ENCODE results near the gene KLF16. TPM values are rescaled to one million over a fixed set of nuclear protein-coding genes. Genes with fewer than 3 reads are reported as not detected.
A peak's percentile ranks its signal among the peaks of the same experiment; 100 is the strongest.

KLF16 gene
- total and polyA plus RNA-seq, 9 of the 15 experiments (the other 6 are each of a cell fraction or from before 2014, with no cell fraction given) = 0.04 to 60.4 (median 6.8) TPM

- TF ChIP-seq EP400 (IDR thresholded peaks at IDR 0.05) (peak; percentile 58; the same call in 1 of the 2 replicates), SMARCA4 (IDR thresholded peaks at IDR 0.05) (peak; percentile 94), ZBTB17 (CRISPR knock-in tag; IDR thresholded peaks at IDR 0.05) (0 out of 2 replicates have a peak, but pooled peaks have one; percentile 13)
- TF ChIP-seq, protein P1, sequence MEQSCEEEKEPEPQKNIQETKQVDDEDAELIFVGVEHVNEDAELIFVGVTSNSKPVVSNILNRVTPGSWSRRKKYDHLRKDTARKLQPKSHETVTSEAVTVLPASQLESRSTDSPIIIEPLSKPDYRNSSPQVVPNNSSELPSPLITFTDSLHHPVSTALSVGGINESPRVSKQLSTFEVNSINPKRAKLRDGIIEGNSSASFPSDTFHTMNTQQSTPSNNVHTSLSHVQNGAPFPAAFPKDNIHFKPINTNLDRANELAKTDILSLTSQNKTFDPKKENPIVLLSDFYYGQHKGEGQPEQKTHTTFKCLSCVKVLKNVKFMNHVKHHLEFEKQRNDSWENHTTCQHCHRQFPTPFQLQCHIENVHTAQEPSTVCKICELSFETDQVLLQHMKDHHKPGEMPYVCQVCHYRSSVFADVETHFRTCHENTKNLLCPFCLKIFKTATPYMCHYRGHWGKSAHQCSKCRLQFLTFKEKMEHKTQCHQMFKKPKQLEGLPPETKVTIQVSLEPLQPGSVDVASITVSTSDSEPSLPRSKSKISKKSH (CRISPR knock-in tag; IDR thresholded peaks at IDR 0.05) = no peak
Observed at GRCh38 chr19:1836458-1837221, 26.7 kb downstream of the KLF16 start (continued).

- no peak for ATAC-seq
- in situ Hi-C loops (cut with MboI) (no loop called here), intact Hi-C loops (cut with micrococcal nuclease) (no loop called here)
- Histone ChIP-seq H3K9ac (ENCODE audit: insufficient read depth in 1 of 2, low read depth in 2 of 2, low read length in 2 of 2) (peak overlapping the region in 1 of 2 experiments; percentile 64; a peak in 2 of 4 replicates), H3K9me3 (replicated peaks; ENCODE audit: control insufficient read depth, insufficient read depth, low read depth, low read length) (no peaks in the 10 kb centered on the region), H2AFZ (ENCODE audit: low read depth, low read length) (no peak overlapping the region), H3K36me3 (ENCODE audit: control insufficient read depth, insufficient read depth, low read length) (peaks cover 59% of the 10 kb centered on the region; the same call in 2 of the 3 replicates), H3K27me3 (ENCODE audit: control insufficient read depth in 2 of 2, insufficient read depth in 2 of 2, low read length in 2 of 2) (no peaks in the 10 kb centered on the region), H4K20me1 (replicated peaks; ENCODE audit: control insufficient read depth, insufficient read depth, low read length) (no peaks in the 10 kb centered on the region; the same call in 1 of the 2 replicates), H3K27ac (ENCODE audit: extremely low read depth, low read depth, low read length) (no peak overlapping the region), H3K79me2 (ENCODE audit: control insufficient read depth, insufficient read depth, low read length) (peaks cover 86% of the 10 kb centered on the region), H3K4me1 (replicated peaks in 1 of 2; ENCODE audit: control insufficient read depth in 2 of 2, insufficient read depth in 2 of 2, low read length in 2 of 2) (peaks cover 26 to 73% of the 10 kb centered on the region in 2 experiments), H3K9me1 (ENCODE audit: control insufficient read depth, insufficient read depth, low read length) (no peaks in the 10 kb centered on the region), H3K4me2 (ENCODE audit: insufficient read depth, low read length) (no peak overlapping the region), H3K4me3 (no peak overlapping the region)
- WGBS (ENCODE audit: insufficient coverage, low coverage, missing lambda C conversion rate) = 90% methylated on average over 7 of the region's 15 CpGs
- TF ChIP-seq POLR2G (IDR thresholded peaks at IDR 0.05; ENCODE audit: low read depth, low read length) = peak; percentile 47; the same call in 1 of the 2 replicates
- 0 out of 2 replicates have a peak, but pooled peaks have one; percentile 21 for TF ChIP-seq RBFOX2 (IDR thresholded peaks at IDR 0.05; ENCODE audit: low read depth, low read length)
- no peak for TF ChIP-seq STAG1 (CRISPR knock-in tag; IDR thresholded peaks at IDR 0.05; ENCODE audit: borderline replicate concordance)
- TF ChIP-seq ZNF778 (CRISPR knock-in tag; IDR thresholded peaks at IDR 0.05) = no peak
- TF ChIP-seq RFX5 (IDR thresholded peaks at IDR 0.05; ENCODE audit: low read depth, low read length) = no peak
- no peak for TF ChIP-seq RBM15 (IDR thresholded peaks at IDR 0.05; ENCODE audit: insufficient read depth, low read length)
- TF ChIP-seq, protein P2, sequence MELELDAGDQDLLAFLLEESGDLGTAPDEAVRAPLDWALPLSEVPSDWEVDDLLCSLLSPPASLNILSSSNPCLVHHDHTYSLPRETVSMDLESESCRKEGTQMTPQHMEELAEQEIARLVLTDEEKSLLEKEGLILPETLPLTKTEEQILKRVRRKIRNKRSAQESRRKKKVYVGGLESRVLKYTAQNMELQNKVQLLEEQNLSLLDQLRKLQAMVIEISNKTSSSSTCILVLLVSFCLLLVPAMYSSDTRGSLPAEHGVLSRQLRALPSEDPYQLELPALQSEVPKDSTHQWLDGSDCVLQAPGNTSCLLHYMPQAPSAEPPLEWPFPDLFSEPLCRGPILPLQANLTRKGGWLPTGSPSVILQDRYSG (tag; conservative IDR thresholded peaks at IDR 0.05; ENCODE audit: low read depth) = no peak
- no peak for TF ChIP-seq NELFE (IDR thresholded peaks at IDR 0.05; ENCODE audit: insufficient read depth, insufficient read length)
- ChIA-PET CTCF (ENCODE audit: low intra/inter-chr PET ratio) (interaction anchor here (0.6 kb wide), 1 partner anchor 8 kb away, joined by 3 read pairs; no protein-coding TSS in a partner anchor), POLR2A (interaction anchor here (1.0 to 1.4 kb wide), 2 partner anchors 10 kb away, joined by 3 to 5 read pairs; no protein-coding TSS in a partner anchor)
- no TSS peak for BruUV-seq (replicated peaks)
- FAIRE-seq = no peak
- DNase-seq (ENCODE audit: extremely low read depth in 1 of 4, low spot score in 3 of 4) = no peak
Observed at GRCh38 chr19:1833540-1833939, 29.8 kb downstream of the KLF16 start.
